GM12874 (cell line): Measurements from ENCODE around the gene DNAJB14.

Experiments used
- TF ChIP-seq, protein P1 (sequence below): IDR thresholded peaks from 2 replicates; pipeline ENCODE4 v1.5.1; 2011; ENCODE audit warnings: low read depth, mild to moderate bottlenecking, control low read depth, low read length, moderate library complexity; ENCODE audit not compliant: insufficient read depth

DNAJB14 gene

DNA sequence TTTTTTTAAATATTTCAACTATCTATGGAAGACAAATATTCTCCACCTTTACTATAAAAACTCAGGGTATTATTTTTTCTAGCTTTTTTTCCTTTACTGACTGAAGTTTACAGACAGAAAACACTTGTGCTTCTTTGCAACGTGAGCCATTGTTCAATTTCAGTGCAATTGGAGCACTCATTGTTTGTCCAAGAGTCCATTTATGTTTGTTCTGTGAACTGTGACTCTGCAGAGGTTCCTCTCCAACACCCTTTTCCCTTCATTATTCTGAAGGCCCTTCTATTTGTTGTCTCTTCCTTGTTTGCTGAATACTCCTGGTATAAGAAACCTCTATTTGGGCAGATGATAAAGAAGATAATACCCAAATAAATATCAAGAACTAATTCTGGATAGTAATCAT is 92.4 kb downstream of the DNAJB14 start:
- TF ChIP-seq, protein P1, sequence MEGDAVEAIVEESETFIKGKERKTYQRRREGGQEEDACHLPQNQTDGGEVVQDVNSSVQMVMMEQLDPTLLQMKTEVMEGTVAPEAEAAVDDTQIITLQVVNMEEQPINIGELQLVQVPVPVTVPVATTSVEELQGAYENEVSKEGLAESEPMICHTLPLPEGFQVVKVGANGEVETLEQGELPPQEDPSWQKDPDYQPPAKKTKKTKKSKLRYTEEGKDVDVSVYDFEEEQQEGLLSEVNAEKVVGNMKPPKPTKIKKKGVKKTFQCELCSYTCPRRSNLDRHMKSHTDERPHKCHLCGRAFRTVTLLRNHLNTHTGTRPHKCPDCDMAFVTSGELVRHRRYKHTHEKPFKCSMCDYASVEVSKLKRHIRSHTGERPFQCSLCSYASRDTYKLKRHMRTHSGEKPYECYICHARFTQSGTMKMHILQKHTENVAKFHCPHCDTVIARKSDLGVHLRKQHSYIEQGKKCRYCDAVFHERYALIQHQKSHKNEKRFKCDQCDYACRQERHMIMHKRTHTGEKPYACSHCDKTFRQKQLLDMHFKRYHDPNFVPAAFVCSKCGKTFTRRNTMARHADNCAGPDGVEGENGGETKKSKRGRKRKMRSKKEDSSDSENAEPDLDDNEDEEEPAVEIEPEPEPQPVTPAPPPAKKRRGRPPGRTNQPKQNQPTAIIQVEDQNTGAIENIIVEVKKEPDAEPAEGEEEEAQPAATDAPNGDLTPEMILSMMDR = no peak

DNA sequence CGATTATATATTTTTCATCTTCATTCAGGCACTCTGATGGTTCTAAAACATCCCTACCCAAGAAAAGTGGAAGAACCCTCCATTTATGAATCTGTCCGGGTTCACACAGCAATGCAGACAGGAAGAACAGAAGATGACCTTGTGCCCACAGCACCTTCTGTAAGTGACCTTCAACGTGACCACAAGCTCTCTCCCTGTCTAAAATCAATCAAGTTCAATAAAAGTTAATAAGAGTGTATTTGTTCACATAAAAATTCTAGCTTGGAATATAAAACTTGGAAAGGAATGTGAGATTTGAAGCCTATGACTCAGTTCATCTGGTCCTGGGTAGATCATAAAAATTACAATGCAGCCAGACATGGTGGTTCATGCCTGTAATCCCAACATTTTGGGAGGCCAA is 93.2 kb downstream of the DNAJB14 start:
- TF ChIP-seq, protein P1 = no peak

DNA sequence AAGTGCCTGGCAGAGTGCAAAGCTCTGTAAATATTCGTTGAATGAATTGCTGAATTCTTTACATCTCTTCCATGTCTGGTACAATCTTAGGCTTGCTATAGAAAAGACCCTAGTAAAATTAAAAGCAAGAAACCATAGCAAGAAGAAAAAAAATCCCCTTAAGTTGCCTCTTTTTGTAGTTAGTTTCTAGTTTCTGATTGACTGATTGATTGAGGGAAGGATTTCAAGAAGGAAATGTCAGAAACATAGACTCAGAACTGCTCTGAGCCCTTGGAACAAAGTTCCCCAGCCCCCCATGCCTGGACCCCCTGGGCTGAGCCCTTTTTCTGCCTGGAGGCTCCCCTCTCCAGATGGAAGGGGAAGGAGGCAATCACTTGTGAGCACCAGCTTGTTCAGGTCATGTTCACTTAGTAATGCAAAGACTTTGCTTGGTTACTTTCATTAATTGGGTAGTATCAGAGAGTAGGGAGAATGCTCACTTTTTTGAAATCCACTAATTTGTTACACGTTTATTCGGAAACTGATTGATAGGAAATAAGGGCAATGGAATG is 94.1 kb downstream of the DNAJB14 start:
- TF ChIP-seq, protein P1 = no peak

DNA sequence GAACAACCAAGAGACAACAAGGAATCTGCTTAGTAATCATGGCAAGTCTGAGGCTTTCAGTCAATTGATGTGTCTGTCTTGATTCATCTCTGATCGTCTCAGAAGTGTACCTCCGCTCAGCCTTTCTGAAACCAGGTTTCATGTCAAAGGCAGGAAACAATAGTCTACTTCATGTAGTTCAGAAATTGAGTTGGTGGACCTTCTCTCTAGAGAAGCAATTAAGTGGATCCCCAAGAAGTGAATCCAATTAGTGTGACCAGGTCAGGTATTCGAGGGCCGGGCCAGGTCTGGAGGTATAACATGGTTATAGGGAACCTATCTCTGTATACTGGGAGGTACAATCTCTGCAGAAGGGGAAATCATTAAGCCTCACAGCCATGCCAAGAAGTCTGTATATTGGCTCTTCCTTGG is 97.8 kb downstream of the DNAJB14 start:
- TF ChIP-seq, protein P1 = no peak

GRCh38 chr4:99847362-99847976 is 98.9 kb downstream of the DNAJB14 start:
- TF ChIP-seq, protein P1 = no peak

GRCh38 chr4:99846891-99847290 is 99.5 kb downstream of the DNAJB14 start:
- TF ChIP-seq, protein P1 = no peak
